Posterior cingulate gyrus (tissue), 11 donors: Measurements from ENCODE around the gene CACNA2D3.

Source experiments
- DNase-seq, 10 donors: peaks; one replicate each; pipeline versions ENCODE4 v3.0.0 to v3.0.0-alpha.2; 2020 to 2021; ENCODE audit warnings: mixed read lengths in 3 of 10
- intact Hi-C: fragments of 100-400 bp; cut with DNase I; formaldehyde crosslinking; loops from one replicate; pipeline ENCODE4 v1.15.1; 2023

Gene CACNA2D3

GRCh38 chr3:54994111-54994513 is 871.8 kb downstream of the CACNA2D3 start:
- intact Hi-C loops, result no loop called here

GRCh38 chr3:54999159-54999558 is 876.8 kb downstream of the CACNA2D3 start:
- intact Hi-C loops, result no loop called here
- DNase-seq, result no peak

More at GRCh38 chr3:54994111-54994513, 871.8 kb downstream of the CACNA2D3 start:
- no peak for DNase-seq

GRCh38 chr3:54999811-55000210 is 877.5 kb downstream of the CACNA2D3 start:
- no peak for DNase-seq

GRCh38 chr3:55000546-55000945 is 878.2 kb downstream of the CACNA2D3 start:
- no peak for DNase-seq
- intact Hi-C loops, result loop anchor here (10.0 kb wide), 1 partner anchor 126 kb away; no protein-coding TSS in a partner anchor

More at GRCh38 chr3:54999811-55000210, 877.5 kb downstream of the CACNA2D3 start:
- intact Hi-C loops, result loop anchor here (10.0 kb wide), 1 partner anchor 125 kb away; no protein-coding TSS in a partner anchor

GRCh38 chr3:55000953-55001352 is 878.6 kb downstream of the CACNA2D3 start:
- intact Hi-C loops, result loop anchor here (10.0 kb wide), 1 partner anchor 126 kb away; no protein-coding TSS in a partner anchor
- no peak for DNase-seq

GRCh38 chr3:55002416-55002930 is 880.1 kb downstream of the CACNA2D3 start:
- DNase-seq, result no peak
- intact Hi-C loops, result loop anchor here (10.0 kb wide), 1 partner anchor 128 kb away; no protein-coding TSS in a partner anchor

- intact Hi-C loops, result loop anchor here (10.0 kb wide), 1 partner anchor 131 kb away; no protein-coding TSS in a partner anchor
- no peak for DNase-seq
Measured at GRCh38 chr3:55006244-55006676, 883.9 kb downstream of the CACNA2D3 start.

- intact Hi-C loops, result loop anchor here (10.0 kb wide), 1 partner anchor 133 kb away; no protein-coding TSS in a partner anchor
- no peak for DNase-seq
Measured at GRCh38 chr3:55007971-55008370, 885.6 kb downstream of the CACNA2D3 start.

GRCh38 chr3:55009372-55009771 is 887.0 kb downstream of the CACNA2D3 start:
- no peak for DNase-seq
- intact Hi-C loops, result loop anchor here (10.0 kb wide), 1 partner anchor 135 kb away; no protein-coding TSS in a partner anchor

GRCh38 chr3:55012091-55012490 is 889.7 kb downstream of the CACNA2D3 start:
- intact Hi-C loops, result no loop called here
- no peak for DNase-seq

GRCh38 chr3:55013145-55013925 is 891.0 kb downstream of the CACNA2D3 start:
- intact Hi-C loops, result no loop called here
- DNase-seq, result no peak

- intact Hi-C loops, result no loop called here
- no peak for DNase-seq
Measured at GRCh38 chr3:55014081-55014480, 891.7 kb downstream of the CACNA2D3 start.

GRCh38 chr3:55014906-55015305 is 892.6 kb downstream of the CACNA2D3 start:
- intact Hi-C loops, result no loop called here
- no peak for DNase-seq

- no peak for DNase-seq
- intact Hi-C loops, result no loop called here
Measured at GRCh38 chr3:55017876-55018275, 895.5 kb downstream of the CACNA2D3 start.

- intact Hi-C loops, result no loop called here
- no peak for DNase-seq
Measured at GRCh38 chr3:55030938-55031337, 908.6 kb downstream of the CACNA2D3 start.

- no peak for DNase-seq
- intact Hi-C loops, result no loop called here
Measured at GRCh38 chr3:55036883-55037577, 914.7 kb downstream of the CACNA2D3 start.

- intact Hi-C loops, result no loop called here
- no peak for DNase-seq
Measured at GRCh38 chr3:55042591-55042990, 920.2 kb downstream of the CACNA2D3 start.

GRCh38 chr3:55044486-55044885 is 922.1 kb downstream of the CACNA2D3 start:
- no peak for DNase-seq
- intact Hi-C loops, result no loop called here

- DNase-seq, result peak in 1 of 10 donors; percentile 43
- intact Hi-C loops, result no loop called here
Measured at GRCh38 chr3:55059027-55059629, 936.8 kb downstream of the CACNA2D3 start.

GRCh38 chr3:55060896-55061719 is 938.8 kb downstream of the CACNA2D3 start:
- DNase-seq, result no peak
- intact Hi-C loops, result no loop called here
